Common myeloid progenitor, CD34-positive (primary cell): ENCODE results near the gene GPR107.

ENCODE experiments used
- CTCF ChIA-PET: fragments of 350-600 bp; sonication (Branson Sonifier 250); formaldehyde crosslinking; loops from one replicate; lab custom pipeline; 2021; ENCODE audit warnings: antibody characterized with exemption; lab: Charles Lee
- POLR2A ChIA-PET: fragments of 350-600 bp; sonication (Branson Sonifier 250); formaldehyde crosslinking; loops from one replicate; lab custom pipeline; 2021; ENCODE audit warnings: antibody characterized with exemption; lab: Charles Lee
- DNase-seq, 3 donors: peaks; one replicate each; pipeline versions ENCODE4 v3.0.0 to v3.0.0-alpha.2; 2013
- H3K27ac ChIP-seq, 2 experiments: 1 replicate in 1 of 2; 2 replicates in 1 of 2; pipeline ENCODE4 v1.7.0; 2013; ENCODE audit warnings: inconsistent platforms in 2 of 2, low read length in 2 of 2, mild to moderate bottlenecking in 2 of 2, low read depth in 1 of 2, moderate library complexity in 1 of 2; ENCODE audit not compliant: severe bottlenecking in 2 of 2, insufficient read depth in 1 of 2, poor library complexity in 1 of 2
- H3K27me3 ChIP-seq, 5 experiments: replicated peaks in 2 of 5; 1 replicate in 3 of 5; 2 replicates in 2 of 5; pipeline versions ENCODE4 v1.6.1 to v1.7.0; 2013; ENCODE audit warnings: low read length in 4 of 5, mild to moderate bottlenecking in 2 of 5, moderate library complexity in 2 of 5, inconsistent platforms in 1 of 5; ENCODE audit not compliant: insufficient read depth in 5 of 5, control insufficient read depth in 4 of 5
- H3K36me3 ChIP-seq, 4 experiments: 1 replicate in 2 of 4; 2 replicates in 2 of 4; pipeline versions ENCODE4 v1.6.1 to v1.7.0; 2013; ENCODE audit warnings: low read length in 3 of 4, control low read depth in 1 of 4, mild to moderate bottlenecking in 1 of 4; ENCODE audit not compliant: control insufficient read depth in 4 of 4, insufficient read depth in 4 of 4
- H3K4me1 ChIP-seq, 4 experiments: 1 replicate in 3 of 4; 2 replicates in 1 of 4; pipeline versions ENCODE4 v1.6.1 to v1.7.1; 2013; ENCODE audit warnings: low read length in 3 of 4, mild to moderate bottlenecking in 3 of 4, control low read depth in 1 of 4, inconsistent platforms in 1 of 4, moderate library complexity in 1 of 4; ENCODE audit not compliant: control insufficient read depth in 4 of 4, insufficient read depth in 4 of 4; ENCODE audit errors: control extremely low read depth in 1 of 4
- H3K4me3 ChIP-seq, 7 experiments: 1 replicate in 4 of 7; 2 replicates in 3 of 7; pipeline versions ENCODE4 v1.5.1 to v1.7.0; 2013; ENCODE audit warnings: mild to moderate bottlenecking in 7 of 7, low read length in 6 of 7, moderate library complexity in 6 of 7, inconsistent platforms in 2 of 7, low read depth in 2 of 7, control low read depth in 1 of 7; ENCODE audit not compliant: insufficient read depth in 4 of 7, control insufficient read depth in 1 of 7; ENCODE audit errors: extremely low read depth in 1 of 7
- H3K9me3 ChIP-seq, 5 experiments: 1 replicate in 4 of 5; 2 replicates in 1 of 5; pipeline versions ENCODE4 v1.6.1 to v1.7.1; 2013; ENCODE audit warnings: low read length in 4 of 5, mild to moderate bottlenecking in 2 of 5, inconsistent platforms in 1 of 5, low read depth in 1 of 5, moderate library complexity in 1 of 5; ENCODE audit not compliant: control insufficient read depth in 4 of 5, insufficient read depth in 2 of 5; ENCODE audit errors: control extremely low read depth in 1 of 5
- WGBS: methylation state at CpG from one replicate; pipeline ENCODE4 v1.1.5; 2013; ENCODE audit not compliant: insufficient coverage; 5-methylcytosine and 5-hydroxymethylcytosine counted together

The GPR107 gene

DNA sequence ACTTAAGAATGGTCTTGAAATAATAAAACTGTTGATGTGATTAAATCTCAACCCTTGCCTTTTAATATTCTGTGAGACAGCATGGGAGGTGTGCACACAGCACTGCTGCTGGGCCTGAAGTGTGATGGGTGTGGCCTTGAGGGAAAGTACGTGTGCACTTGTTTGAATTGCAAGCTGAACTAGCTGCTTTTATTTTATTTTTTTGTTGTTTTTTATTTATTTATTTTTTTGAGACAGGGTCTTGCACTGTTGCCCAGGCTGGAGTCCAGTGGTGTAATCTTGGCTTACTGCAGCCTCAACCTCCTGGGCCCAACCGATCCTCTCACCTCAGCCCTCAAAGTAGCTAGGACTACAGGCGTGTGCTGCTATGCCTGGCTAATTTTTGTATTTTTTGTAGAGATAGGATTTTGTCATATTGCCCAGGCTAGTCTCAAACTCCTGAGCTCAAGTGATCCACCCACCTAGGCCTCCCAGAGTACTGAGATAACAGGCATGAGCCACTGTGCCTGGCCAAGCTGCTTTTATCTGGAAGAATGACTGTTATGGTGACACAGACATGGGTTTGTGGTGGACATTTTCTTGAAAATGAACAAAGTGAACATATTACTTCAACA is 58.9 kb downstream of the GPR107 start:
- 100% methylated on average over 1 of the region's 3 CpGs for WGBS
- Histone ChIP-seq H3K36me3 (peaks cover 7 to 54% (median 34%) of the 10 kb centered on the region in 4 experiments), H3K9me3 (no peaks in the 10 kb centered on the region), H3K27ac (no peak overlapping the region), H3K27me3 (no peaks in the 10 kb centered on the region), H3K4me3 (no peak overlapping the region), H3K4me1 (no peaks in the 10 kb centered on the region)
- ChIA-PET POLR2A (interaction anchor here (0.6 kb wide), 1 partner anchor 221 kb away, joined by 4 read pairs; no protein-coding TSS in a partner anchor), CTCF (interaction anchor here (0.7 to 1.7 kb wide), 3 partner anchors 9 to 126 kb away, joined by 3 to 4 read pairs (median 4); no protein-coding TSS in a partner anchor)
- DNase-seq: peak in 2 of 3 donors; percentile 19 to 52

DNA sequence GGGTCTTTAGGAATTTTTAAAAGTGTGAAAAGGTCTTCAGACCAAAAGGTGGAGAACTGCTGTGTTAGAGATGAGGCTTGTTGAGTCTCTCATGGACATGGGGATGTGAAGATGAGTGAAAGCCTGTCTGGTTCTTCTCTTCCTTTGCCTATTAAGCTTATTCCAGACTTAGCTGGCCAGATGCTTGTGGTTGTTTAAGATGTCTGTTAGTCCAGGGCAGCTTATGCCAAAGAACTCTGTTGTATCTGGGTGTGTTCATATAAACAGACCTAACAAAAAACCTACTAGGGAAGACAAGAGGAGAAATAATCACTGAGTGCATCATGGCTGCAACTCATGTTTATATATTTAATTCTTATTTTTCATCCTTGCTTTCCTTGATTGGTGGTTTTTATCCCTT is 61.0 kb downstream of the GPR107 start:
- no peak for DNase-seq
- Histone ChIP-seq H3K27me3 (no peaks in the 10 kb centered on the region), H3K4me1 (no peaks in the 10 kb centered on the region), H3K36me3 (peaks cover 5 to 58% (median 36%) of the 10 kb centered on the region in 4 experiments), H3K4me3 (no peak overlapping the region), H3K9me3 (no peaks in the 10 kb centered on the region), H3K27ac (no peak overlapping the region)
- ChIA-PET POLR2A (interaction anchor here (0.6 kb wide), 1 partner anchor 221 kb away, joined by 3 read pairs; no protein-coding TSS in a partner anchor), CTCF (interaction anchor here (0.6 to 0.9 kb wide), 2 partner anchors 24 to 123 kb away, joined by 3 to 4 read pairs; no protein-coding TSS in a partner anchor)

DNA sequence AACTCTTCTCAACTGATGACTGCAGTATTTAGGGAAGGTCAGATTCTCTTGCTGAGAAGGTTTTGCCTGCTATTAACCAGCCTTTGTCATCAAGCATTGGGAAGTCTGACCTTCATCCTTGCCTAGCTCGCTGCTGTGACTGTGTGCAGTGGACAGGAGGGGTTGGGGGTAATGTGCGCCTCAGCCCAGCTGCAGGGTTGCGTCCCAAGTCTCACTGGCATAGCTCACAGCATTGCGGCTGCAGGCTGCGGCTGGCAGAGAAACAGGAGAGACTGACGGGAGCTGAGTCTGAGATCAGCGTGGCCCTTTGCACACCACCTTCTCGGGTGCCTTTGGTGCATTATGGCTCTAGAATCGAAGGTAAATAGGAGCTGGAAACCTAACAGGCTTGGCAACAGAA is 62.6 kb downstream of the GPR107 start:
- DNase-seq: no peak
- Histone ChIP-seq H3K4me3 (no peak overlapping the region), H3K27me3 (no peaks in the 10 kb centered on the region), H3K27ac (no peak overlapping the region), H3K4me1 (no peaks in the 10 kb centered on the region), H3K9me3 (no peaks in the 10 kb centered on the region), H3K36me3 (peaks cover 4 to 55% (median 37%) of the 10 kb centered on the region in 4 experiments)
- ChIA-PET POLR2A (no interaction called here), CTCF (interaction anchor here (3.7 kb wide), 1 partner anchor 9 kb away, joined by 27 read pairs; no protein-coding TSS in a partner anchor)
- 98% methylated on average over 8 of the region's 9 CpGs for WGBS

DNA sequence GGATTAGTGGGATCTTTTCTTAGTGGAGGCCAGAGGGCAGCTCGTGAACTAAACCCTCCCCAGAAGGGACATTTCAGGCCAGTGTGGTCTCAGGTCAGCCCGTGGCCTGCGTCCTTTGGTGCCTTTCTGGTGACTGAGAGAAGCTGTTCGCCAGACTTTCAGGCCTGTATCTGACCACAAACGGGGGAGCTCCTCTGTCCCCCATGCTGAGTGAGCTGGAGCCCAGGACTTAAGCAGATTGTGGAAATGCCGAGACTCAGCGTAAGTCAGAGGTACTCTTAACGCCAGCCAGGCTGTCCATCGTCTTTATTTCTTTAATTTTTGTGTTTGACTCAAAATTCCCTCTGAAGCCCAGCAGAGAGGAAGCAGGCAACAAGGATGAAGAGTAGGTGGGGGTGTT is 63.7 kb downstream of the GPR107 start:
- 96% methylated on average over 9 of the region's 9 CpGs for WGBS
- ChIA-PET POLR2A (no interaction called here), CTCF (interaction anchor here (3.7 kb wide), 1 partner anchor 10 kb away, joined by 27 read pairs; no protein-coding TSS in a partner anchor)
- no peaks in the 10 kb centered on the region for H3K4me1 ChIP-seq
- H3K4me3 ChIP-seq: no peak overlapping the region
- no peaks in the 10 kb centered on the region for H3K27me3 ChIP-seq
- H3K9me3 ChIP-seq: no peaks in the 10 kb centered on the region
- DNase-seq: no peak
- no peak overlapping the region for H3K27ac ChIP-seq
- H3K36me3 ChIP-seq: peaks cover 0 to 50% (median 35%) of the 10 kb centered on the region in 4 experiments

DNA sequence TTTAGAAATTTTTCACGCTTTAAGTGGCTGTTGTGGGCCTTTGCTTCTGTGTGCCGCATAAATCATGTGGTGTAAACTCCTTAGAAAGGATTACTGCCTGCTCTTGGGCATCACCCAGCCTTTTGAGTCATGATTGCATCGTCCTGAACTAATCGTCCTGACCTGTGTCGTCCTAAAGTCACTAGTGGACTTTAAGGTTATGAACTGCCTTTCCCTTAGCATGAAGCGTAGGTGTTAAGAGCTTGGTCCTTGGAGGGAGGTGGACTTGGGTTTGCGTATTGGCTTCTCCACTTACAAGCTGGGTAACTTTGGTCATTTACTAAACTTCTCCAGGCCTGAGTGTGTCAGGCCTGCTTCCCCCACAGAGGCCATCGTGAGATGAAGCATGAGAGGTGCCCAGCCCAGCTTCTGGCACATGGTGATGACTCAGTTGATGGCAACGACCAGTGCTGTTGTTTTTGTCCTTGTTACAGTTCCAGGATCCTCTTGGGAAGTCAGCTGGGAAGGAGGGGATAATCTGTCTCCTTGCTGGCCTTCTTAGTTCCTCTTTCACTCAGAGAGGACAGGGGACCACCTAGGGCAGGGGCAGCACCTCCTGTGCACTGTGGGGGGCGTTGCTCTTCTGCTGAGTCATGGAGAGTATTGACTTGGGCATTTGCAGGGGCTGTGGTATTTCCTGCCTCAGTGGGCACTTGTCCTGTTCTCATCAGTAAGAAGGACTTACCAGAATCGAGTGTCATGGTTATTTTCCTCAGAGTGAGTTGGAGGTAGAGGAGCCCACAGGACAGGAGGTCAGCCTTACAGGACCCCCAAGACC is 64.3 kb downstream of the GPR107 start:
- 86% methylated on average over 11 of the region's 11 CpGs for WGBS
- H3K27ac ChIP-seq: no peak overlapping the region
- no peak for DNase-seq
- CTCF ChIA-PET: interaction anchor here (0.7 to 3.7 kb wide), 2 partner anchors 10 to 87 kb away, joined by 4 to 27 read pairs; no protein-coding TSS in a partner anchor
- no peaks in the 10 kb centered on the region for H3K27me3 ChIP-seq
- no peak overlapping the region for H3K4me3 ChIP-seq
- H3K9me3 ChIP-seq: no peaks in the 10 kb centered on the region
- POLR2A ChIA-PET: no interaction called here
- no peaks in the 10 kb centered on the region for H3K4me1 ChIP-seq
- peaks cover 0 to 55% (median 34%) of the 10 kb centered on the region in 4 experiments for H3K36me3 ChIP-seq

DNA sequence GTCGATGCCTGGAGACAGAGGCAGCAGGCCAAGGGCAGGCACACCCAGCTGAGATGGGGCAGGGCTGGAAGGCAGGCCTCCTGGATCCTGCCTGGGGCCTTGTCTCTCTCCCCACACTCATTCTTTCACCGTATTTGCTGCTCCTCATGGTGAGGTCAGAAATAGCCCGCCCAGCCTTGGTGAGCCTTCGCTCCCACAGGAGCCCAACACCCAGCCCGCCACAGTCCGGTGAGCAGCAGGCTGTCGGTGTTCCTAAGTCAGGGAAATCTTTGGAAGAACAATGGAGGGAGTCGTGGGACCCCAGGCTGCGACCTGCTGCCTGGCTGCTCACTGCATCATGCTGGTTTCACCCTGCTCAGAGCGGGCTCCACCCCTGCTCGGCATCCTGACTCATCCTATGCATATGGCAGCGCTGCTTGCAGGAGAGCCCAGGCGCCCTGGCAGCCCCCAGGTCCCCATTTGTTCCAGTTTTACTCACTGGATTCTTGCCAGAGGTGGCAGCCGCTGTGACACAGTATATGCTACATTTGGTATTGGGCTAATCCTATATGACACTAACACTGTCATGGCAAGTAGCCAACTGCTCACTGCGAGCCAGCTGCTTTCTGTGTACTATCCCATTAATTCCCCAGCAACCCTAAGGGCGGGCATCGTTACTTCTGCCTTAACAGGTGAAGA is 65.3 kb downstream of the GPR107 start:
- Histone ChIP-seq H3K4me3 (no peak overlapping the region), H3K27me3 (no peaks in the 10 kb centered on the region), H3K9me3 (no peaks in the 10 kb centered on the region), H3K36me3 (peaks cover 2 to 61% (median 35%) of the 10 kb centered on the region in 4 experiments), H3K4me1 (no peaks in the 10 kb centered on the region), H3K27ac (no peak overlapping the region)
- POLR2A ChIA-PET: interaction anchor here (0.6 kb wide), 1 partner anchor 83 kb away, joined by 3 read pairs; no protein-coding TSS in a partner anchor
- no peak for DNase-seq
- WGBS: 97% methylated on average over 14 of the region's 17 CpGs
- CTCF ChIA-PET: interaction anchor here (0.7 to 3.7 kb wide), 2 partner anchors 11 to 86 kb away, joined by 4 to 27 read pairs; no protein-coding TSS in a partner anchor
